Activated CD4-positive, alpha-beta memory T cell treated with anti-CD3 and anti-CD28 coated beads for 36 hours (primary cell): Measurements from ENCODE around the gene CD48. TPM values are rescaled to one million over a fixed set of nuclear protein-coding genes. Genes with fewer than 3 reads are reported as not detected.

Experiments
- CTCF ChIA-PET: fragments of 350-600 bp; sonication (Branson Sonifier 250); formaldehyde crosslinking; loops from one replicate; lab custom pipeline; 2021; ENCODE audit warnings: antibody characterized with exemption, inconsistent platforms; lab: Charles Lee
- POLR2A ChIA-PET: fragments of 350-600 bp; sonication (Branson Sonifier 250); formaldehyde crosslinking; loops from one replicate; lab custom pipeline; 2021; ENCODE audit warnings: antibody characterized with exemption; lab: Charles Lee
- DNase-seq: peaks from one replicate; pipeline ENCODE4 v3.0.0-alpha.2; 2020
- H3K27ac Mint-ChIP-seq: one replicate; pipeline ENCODE4 v1.8.0; 2021; ENCODE audit warnings: mixed read lengths
- H3K27me3 Mint-ChIP-seq: one replicate; pipeline ENCODE4 v1.8.0; 2021; ENCODE audit warnings: mixed read lengths
- H3K36me3 Mint-ChIP-seq: one replicate; pipeline ENCODE4 v1.8.0; 2021; ENCODE audit warnings: mixed read lengths
- H3K4me1 Mint-ChIP-seq: one replicate; pipeline ENCODE4 v1.8.0; 2021; ENCODE audit warnings: low read depth, mixed read lengths
- H3K4me3 Mint-ChIP-seq: one replicate; pipeline ENCODE4 v1.8.0; 2021; ENCODE audit warnings: mild to moderate bottlenecking, mixed read lengths
- H3K9me3 Mint-ChIP-seq: one replicate; pipeline ENCODE4 v1.8.0; 2021; ENCODE audit warnings: mixed read lengths
- intact Hi-C: fragments of 100-400 bp; cut with micrococcal nuclease; formaldehyde crosslinking; loops from one replicate; pipeline ENCODE4 v1.15.1; 2023
- total RNA-seq, 2 experiments: library from RNA; stranded (reverse); gene quantifications; one replicate each; pipeline ENCODE4 v1.2.3, GENCODE V29; 2021

The CD48 gene
- total RNA-seq, 2 experiments from 2014 or later, result 190 to 194 TPM

DNA sequence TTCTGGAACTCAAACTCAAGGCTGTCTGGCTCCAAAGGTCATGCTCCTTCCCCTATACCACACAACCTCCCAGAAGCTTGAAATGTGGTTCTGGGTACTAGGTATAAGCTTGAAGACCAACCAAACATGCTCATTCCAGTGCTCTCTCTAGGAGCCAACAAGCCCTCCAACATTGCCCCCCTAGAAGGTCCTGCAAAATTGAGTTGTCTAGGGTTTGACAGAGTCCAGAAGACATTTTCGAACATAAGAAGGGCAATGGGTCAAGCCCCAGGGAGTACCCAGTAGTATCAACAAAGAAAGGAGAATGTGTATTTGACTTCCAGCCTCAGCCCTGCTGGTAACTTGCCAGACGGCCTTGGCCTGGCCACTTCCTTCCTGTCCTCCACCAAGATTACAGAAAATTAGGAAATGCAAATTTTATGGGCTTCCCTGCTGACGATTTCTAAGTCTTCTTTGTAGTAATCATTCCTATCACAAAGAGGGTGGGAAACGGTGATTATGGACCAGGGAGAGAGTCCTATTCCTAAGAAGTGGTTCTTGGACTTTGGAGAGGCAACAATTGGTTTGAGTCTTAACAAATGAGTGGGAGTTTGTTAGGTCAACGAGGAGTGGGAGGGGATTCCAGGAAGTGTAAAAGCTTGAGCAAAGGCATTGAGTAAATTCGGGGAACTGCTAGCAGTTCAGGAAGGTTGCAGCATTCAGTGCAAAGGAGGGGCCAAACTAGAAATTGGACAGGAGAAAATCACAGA is 46.1 kb downstream of the CD48 start:
- DNase-seq, result peak; percentile 69
- Mint-ChIP-seq H3K4me1 (peaks cover 79% of the 10 kb centered on the region), H3K27me3 (no peaks in the 10 kb centered on the region), H3K36me3 (peaks cover 14% of the 10 kb centered on the region), H3K4me3 (peak overlapping the region; percentile 68), H3K27ac (peak overlapping the region; percentile 94), H3K9me3 (peaks cover 13% of the 10 kb centered on the region)
- CTCF ChIA-PET, result interaction anchor here (0.6 to 4.5 kb wide), 7 partner anchors 10 to 170 kb away, joined by 3 to 18 read pairs (median 4); no protein-coding TSS in a partner anchor
- intact Hi-C loops, result loop anchor here (1.0 to 2.0 kb wide), 2 partner anchors 8 to 39 kb away; no protein-coding TSS in a partner anchor
- POLR2A ChIA-PET, result interaction anchor here (0.9 to 1.9 kb wide), 8 partner anchors 8 to 89 kb away, joined by 3 to 16 read pairs (median 3); partner anchors contain the start of gene SLAMF1

GRCh38 chr1:160664573-160665051 is 47.0 kb downstream of the CD48 start:
- Mint-ChIP-seq H3K27ac (peak overlapping the region; percentile 94), H3K4me1 (peaks cover 80% of the 10 kb centered on the region), H3K9me3 (peaks cover 15% of the 10 kb centered on the region), H3K27me3 (no peaks in the 10 kb centered on the region), H3K36me3 (peaks cover 18% of the 10 kb centered on the region), H3K4me3 (peak overlapping the region; percentile 40)
- POLR2A ChIA-PET, result interaction anchor here (1.0 to 1.9 kb wide), 7 partner anchors 9 to 88 kb away, joined by 3 to 16 read pairs (median 3); partner anchors contain the start of gene SLAMF1
- intact Hi-C loops, result loop anchor here (1.0 to 2.0 kb wide), 3 partner anchors 9 to 38 kb away; partner anchors contain the start of gene SLAMF1
- CTCF ChIA-PET, result interaction anchor here (0.6 to 4.5 kb wide), 9 partner anchors 8 to 170 kb away, joined by 3 to 18 read pairs (median 4); no protein-coding TSS in a partner anchor
- DNase-seq, result peak; percentile 70

DNA sequence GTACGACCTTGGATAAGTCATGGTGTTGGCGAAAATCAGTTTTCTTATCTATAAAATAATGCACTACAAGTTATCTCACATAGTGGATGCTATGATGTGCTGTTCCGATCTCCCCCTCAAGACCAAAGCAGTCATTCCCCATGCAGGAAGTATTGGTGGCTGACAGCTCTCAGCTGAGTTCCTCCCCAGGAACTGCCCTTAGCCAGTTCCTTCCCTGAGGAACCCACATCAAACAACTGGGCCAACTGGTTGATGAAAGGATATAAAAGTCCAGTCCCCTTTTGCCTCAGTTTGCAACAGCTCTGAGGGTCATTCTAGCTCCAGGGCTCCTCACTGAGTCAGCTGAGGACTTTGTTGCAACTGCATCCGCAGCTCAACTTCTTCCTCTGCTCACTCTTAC is 48.7 kb downstream of the CD48 start:
- H3K9me3 Mint-ChIP-seq, result peaks cover 7% of the 10 kb centered on the region
- H3K36me3 Mint-ChIP-seq, result peaks cover 17% of the 10 kb centered on the region
- peaks cover 77% of the 10 kb centered on the region for H3K4me1 Mint-ChIP-seq
- no peak overlapping the region for H3K4me3 Mint-ChIP-seq
- CTCF ChIA-PET, result interaction anchor here (1.0 to 4.5 kb wide), 4 partner anchors 9 to 44 kb away, joined by 3 to 15 read pairs (median 9); partner anchors contain the start of gene SLAMF1
- H3K27me3 Mint-ChIP-seq, result no peaks in the 10 kb centered on the region
- DNase-seq, result no peak
- H3K27ac Mint-ChIP-seq, result peak overlapping the region; percentile 53
- intact Hi-C loops, result no loop called here
- POLR2A ChIA-PET, result interaction anchor here (1.0 to 1.2 kb wide), 2 partner anchors 16 to 22 kb away, joined by 4 to 6 read pairs; partner anchors contain the start of gene SLAMF1

- intact Hi-C loops, result no loop called here
- H3K27ac Mint-ChIP-seq, result no peak overlapping the region
- H3K36me3 Mint-ChIP-seq, result peaks cover 15% of the 10 kb centered on the region
- H3K27me3 Mint-ChIP-seq, result no peaks in the 10 kb centered on the region
- H3K9me3 Mint-ChIP-seq, result peaks cover 7% of the 10 kb centered on the region
- peaks cover 63% of the 10 kb centered on the region for H3K4me1 Mint-ChIP-seq
- POLR2A ChIA-PET, result no interaction called here
- CTCF ChIA-PET, result interaction anchor here (1.5 kb wide), 1 partner anchor 16 kb away, joined by 7 read pairs; no protein-coding TSS in a partner anchor
- DNase-seq, result no peak
- H3K4me3 Mint-ChIP-seq, result no peak overlapping the region
Measured at GRCh38 chr1:160659566-160659965, 52.1 kb downstream of the CD48 start.

DNA sequence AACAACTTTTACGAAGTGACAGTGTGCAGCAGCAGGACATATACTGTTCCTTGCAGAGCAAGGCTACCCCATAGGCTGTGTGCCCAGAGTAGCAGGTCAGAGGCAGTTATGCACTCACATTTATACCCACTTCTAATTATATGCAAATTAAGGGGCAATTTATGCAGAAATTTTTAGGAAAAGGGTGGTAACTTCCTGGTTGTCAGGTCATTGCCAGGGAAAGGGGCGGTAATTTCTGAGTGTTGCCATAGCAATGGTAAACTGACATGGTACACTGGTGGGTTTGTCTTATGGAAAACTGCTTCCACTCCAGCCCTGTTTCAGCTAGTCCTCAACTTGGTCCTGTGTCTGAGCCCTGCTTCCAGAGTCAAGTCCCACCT is 52.8 kb downstream of the CD48 start:
- peaks cover 56% of the 10 kb centered on the region for H3K4me1 Mint-ChIP-seq
- POLR2A ChIA-PET, result no interaction called here
- H3K4me3 Mint-ChIP-seq, result no peak overlapping the region
- H3K9me3 Mint-ChIP-seq, result peaks cover 7% of the 10 kb centered on the region
- peak overlapping the region; percentile 21 for H3K27ac Mint-ChIP-seq
- DNase-seq, result no peak
- CTCF ChIA-PET, result interaction anchor here (1.2 kb wide), 1 partner anchor 16 kb away, joined by 3 read pairs; no protein-coding TSS in a partner anchor
- H3K27me3 Mint-ChIP-seq, result no peaks in the 10 kb centered on the region
- H3K36me3 Mint-ChIP-seq, result peaks cover 15% of the 10 kb centered on the region
- intact Hi-C loops, result no loop called here

GRCh38 chr1:160658162-160658813 is 53.3 kb downstream of the CD48 start:
- Mint-ChIP-seq H3K36me3 (peaks cover 15% of the 10 kb centered on the region), H3K4me3 (no peak overlapping the region), H3K9me3 (peaks cover 7% of the 10 kb centered on the region), H3K4me1 (peaks cover 51% of the 10 kb centered on the region), H3K27ac (peak overlapping the region; percentile 21), H3K27me3 (no peaks in the 10 kb centered on the region)
- no peak for DNase-seq
- POLR2A ChIA-PET, result interaction anchor here (0.9 kb wide), 1 partner anchor 83 kb away, joined by 3 read pairs; no protein-coding TSS in a partner anchor
- CTCF ChIA-PET, result interaction anchor here (1.2 kb wide), 1 partner anchor 17 kb away, joined by 3 read pairs; no protein-coding TSS in a partner anchor
- intact Hi-C loops, result no loop called here

DNA sequence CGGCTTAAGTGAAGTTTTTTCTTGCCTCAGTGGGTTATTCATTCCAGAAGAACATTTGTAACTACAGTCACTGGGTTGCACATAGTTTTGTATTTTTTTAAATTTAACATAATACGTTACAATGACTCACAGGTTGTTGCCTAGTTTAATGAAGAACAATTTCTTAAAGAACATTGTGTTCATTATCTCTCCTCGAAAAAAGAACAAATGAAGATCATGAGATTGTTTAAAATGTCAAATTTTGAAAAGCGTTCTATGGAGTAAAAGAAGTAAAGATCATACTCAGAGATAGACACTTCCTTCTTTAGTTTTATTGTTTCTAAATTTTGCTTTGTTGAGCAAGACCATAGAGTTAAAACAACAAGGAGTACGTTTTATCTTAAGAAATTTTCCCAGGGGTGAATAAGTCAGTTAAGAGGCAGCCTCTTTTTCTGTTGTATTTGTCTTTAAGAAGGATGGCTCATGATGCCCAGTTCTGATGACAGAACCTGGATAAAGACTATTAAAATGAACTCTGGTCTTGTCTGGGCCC is 54.3 kb downstream of the CD48 start:
- peaks cover 46% of the 10 kb centered on the region for H3K4me1 Mint-ChIP-seq
- CTCF ChIA-PET, result no interaction called here

GRCh38 chr1:160656737-160657136 is 54.9 kb downstream of the CD48 start:
- peak overlapping the region; percentile 5 for H3K4me3 Mint-ChIP-seq
- H3K27ac Mint-ChIP-seq, result peak overlapping the region; percentile 73
- H3K4me1 Mint-ChIP-seq, result peaks cover 45% of the 10 kb centered on the region
- peaks cover 15% of the 10 kb centered on the region for H3K36me3 Mint-ChIP-seq
- no peaks in the 10 kb centered on the region for H3K27me3 Mint-ChIP-seq
- intact Hi-C loops, result loop anchor here (1.0 kb wide), 2 partner anchors 9 to 18 kb away; partner anchors contain the start of gene SLAMF1
- peaks cover 7% of the 10 kb centered on the region for H3K9me3 Mint-ChIP-seq
- ChIA-PET CTCF (interaction anchor here (1.4 kb wide), 1 partner anchor 19 kb away, joined by 4 read pairs; no protein-coding TSS in a partner anchor), POLR2A (no interaction called here)
- DNase-seq, result no peak

More for the DNA sequence above, 54.3 kb downstream of the CD48 start:
- POLR2A ChIA-PET, result no interaction called here
- Mint-ChIP-seq H3K27me3 (no peaks in the 10 kb centered on the region), H3K4me3 (no peak overlapping the region), H3K9me3 (peaks cover 7% of the 10 kb centered on the region), H3K36me3 (peaks cover 15% of the 10 kb centered on the region), H3K27ac (peak overlapping the region; percentile 73)
- intact Hi-C loops, result no loop called here
- DNase-seq, result no peak

GRCh38 chr1:160653620-160654016 is 58.0 kb downstream of the CD48 start:
- CTCF ChIA-PET, result no interaction called here
- H3K9me3 Mint-ChIP-seq, result no peaks in the 10 kb centered on the region
- no peak overlapping the region for H3K4me3 Mint-ChIP-seq
- no peak for DNase-seq
- peaks cover 7% of the 10 kb centered on the region for H3K36me3 Mint-ChIP-seq
- no peak overlapping the region for H3K27ac Mint-ChIP-seq
- intact Hi-C loops, result no loop called here
- POLR2A ChIA-PET, result no interaction called here
- no peaks in the 10 kb centered on the region for H3K27me3 Mint-ChIP-seq
- peaks cover 57% of the 10 kb centered on the region for H3K4me1 Mint-ChIP-seq

- H3K36me3 Mint-ChIP-seq, result peaks cover 9% of the 10 kb centered on the region
- H3K4me3 Mint-ChIP-seq, result no peak overlapping the region
- no peak overlapping the region for H3K27ac Mint-ChIP-seq
- H3K27me3 Mint-ChIP-seq, result no peaks in the 10 kb centered on the region
- peaks cover 60% of the 10 kb centered on the region for H3K4me1 Mint-ChIP-seq
- CTCF ChIA-PET, result no interaction called here
- DNase-seq, result no peak
- POLR2A ChIA-PET, result no interaction called here
- intact Hi-C loops, result no loop called here
- H3K9me3 Mint-ChIP-seq, result no peaks in the 10 kb centered on the region
Measured at GRCh38 chr1:160652924-160653619, 58.5 kb downstream of the CD48 start.
